Measurements from ENCODE around the gene ATG13. TPM values are rescaled to one million over a fixed set of nuclear protein-coding genes. Genes with fewer than 3 reads are reported as not detected.

ATG13 gene
- total RNA-seq, 1 donor from 2014 or later, result 42.1 TPM

DNA sequence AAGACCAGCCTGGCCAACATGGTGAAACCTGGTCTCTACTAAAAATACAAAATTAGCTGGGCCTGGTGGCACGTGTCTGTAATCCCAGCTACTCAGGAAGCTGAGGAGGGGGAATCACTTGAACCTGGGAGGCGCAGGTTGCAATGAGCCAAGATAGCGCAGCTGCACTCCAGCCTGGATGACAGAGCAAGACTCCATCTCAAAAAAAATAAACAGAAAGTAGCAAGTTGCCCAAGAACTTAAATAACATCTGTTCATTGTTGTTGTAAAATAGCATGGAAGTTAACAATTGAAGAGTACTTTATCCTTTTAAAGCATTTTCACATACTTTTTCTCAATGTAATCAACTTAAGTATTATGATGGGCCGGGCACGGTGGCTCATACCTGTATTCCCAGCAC, 29.2 kb upstream of the ATG13 start:
- TF ChIP-seq, protein P1, sequence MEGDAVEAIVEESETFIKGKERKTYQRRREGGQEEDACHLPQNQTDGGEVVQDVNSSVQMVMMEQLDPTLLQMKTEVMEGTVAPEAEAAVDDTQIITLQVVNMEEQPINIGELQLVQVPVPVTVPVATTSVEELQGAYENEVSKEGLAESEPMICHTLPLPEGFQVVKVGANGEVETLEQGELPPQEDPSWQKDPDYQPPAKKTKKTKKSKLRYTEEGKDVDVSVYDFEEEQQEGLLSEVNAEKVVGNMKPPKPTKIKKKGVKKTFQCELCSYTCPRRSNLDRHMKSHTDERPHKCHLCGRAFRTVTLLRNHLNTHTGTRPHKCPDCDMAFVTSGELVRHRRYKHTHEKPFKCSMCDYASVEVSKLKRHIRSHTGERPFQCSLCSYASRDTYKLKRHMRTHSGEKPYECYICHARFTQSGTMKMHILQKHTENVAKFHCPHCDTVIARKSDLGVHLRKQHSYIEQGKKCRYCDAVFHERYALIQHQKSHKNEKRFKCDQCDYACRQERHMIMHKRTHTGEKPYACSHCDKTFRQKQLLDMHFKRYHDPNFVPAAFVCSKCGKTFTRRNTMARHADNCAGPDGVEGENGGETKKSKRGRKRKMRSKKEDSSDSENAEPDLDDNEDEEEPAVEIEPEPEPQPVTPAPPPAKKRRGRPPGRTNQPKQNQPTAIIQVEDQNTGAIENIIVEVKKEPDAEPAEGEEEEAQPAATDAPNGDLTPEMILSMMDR (IDR thresholded peaks at IDR 0.05; ENCODE audit: borderline replicate concordance), result no peak
- Histone ChIP-seq H3K36me3 (no peaks in the 10 kb centered on the region), H3K27ac (replicated peaks) (no peak overlapping the region), H3K27me3 (ENCODE audit: low read depth) (no peaks in the 10 kb centered on the region), H3K9me3 (replicated peaks) (no peaks in the 10 kb centered on the region), H3K4me3 (no peak overlapping the region), H3K4me1 (peaks cover 53% of the 10 kb centered on the region)
- intact Hi-C loops (cut with micrococcal nuclease), result no loop called here
- no peak for DNase-seq

DNA sequence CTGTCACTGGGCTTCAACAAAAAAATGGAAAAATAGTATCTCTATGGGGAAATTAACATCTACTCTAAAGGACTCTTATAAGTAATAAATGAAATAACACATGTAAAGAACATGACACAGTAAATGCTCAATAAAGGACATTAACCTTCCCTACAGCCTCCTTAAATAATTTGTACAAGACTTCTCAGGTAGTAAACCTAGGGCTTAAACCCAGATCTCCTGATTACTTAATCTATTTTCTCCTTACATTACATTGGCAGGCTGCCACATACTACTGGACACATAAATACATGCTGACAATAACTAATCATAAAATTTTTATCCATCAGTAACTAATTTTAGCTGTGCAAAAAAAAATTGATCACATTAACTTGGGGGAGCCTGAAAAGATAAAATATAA, 28.4 kb upstream of the ATG13 start:
- Histone ChIP-seq H3K9me3 (replicated peaks) (no peaks in the 10 kb centered on the region), H3K27ac (replicated peaks) (no peak overlapping the region), H3K27me3 (ENCODE audit: low read depth) (no peaks in the 10 kb centered on the region), H3K4me1 (peaks cover 60% of the 10 kb centered on the region), H3K36me3 (no peaks in the 10 kb centered on the region), H3K4me3 (no peak overlapping the region)
- TF ChIP-seq, protein P1 (IDR thresholded peaks at IDR 0.05; ENCODE audit: borderline replicate concordance), result no peak
- intact Hi-C loops (cut with micrococcal nuclease), result no loop called here
- no peak for DNase-seq

GRCh38 chr11:46590740-46591605, 26.4 kb upstream of the ATG13 start:
- TF ChIP-seq, protein P1 (IDR thresholded peaks at IDR 0.05; ENCODE audit: borderline replicate concordance), result no peak
- peak overlapping the region; percentile 34 for H3K27ac ChIP-seq (replicated peaks)

DNA sequence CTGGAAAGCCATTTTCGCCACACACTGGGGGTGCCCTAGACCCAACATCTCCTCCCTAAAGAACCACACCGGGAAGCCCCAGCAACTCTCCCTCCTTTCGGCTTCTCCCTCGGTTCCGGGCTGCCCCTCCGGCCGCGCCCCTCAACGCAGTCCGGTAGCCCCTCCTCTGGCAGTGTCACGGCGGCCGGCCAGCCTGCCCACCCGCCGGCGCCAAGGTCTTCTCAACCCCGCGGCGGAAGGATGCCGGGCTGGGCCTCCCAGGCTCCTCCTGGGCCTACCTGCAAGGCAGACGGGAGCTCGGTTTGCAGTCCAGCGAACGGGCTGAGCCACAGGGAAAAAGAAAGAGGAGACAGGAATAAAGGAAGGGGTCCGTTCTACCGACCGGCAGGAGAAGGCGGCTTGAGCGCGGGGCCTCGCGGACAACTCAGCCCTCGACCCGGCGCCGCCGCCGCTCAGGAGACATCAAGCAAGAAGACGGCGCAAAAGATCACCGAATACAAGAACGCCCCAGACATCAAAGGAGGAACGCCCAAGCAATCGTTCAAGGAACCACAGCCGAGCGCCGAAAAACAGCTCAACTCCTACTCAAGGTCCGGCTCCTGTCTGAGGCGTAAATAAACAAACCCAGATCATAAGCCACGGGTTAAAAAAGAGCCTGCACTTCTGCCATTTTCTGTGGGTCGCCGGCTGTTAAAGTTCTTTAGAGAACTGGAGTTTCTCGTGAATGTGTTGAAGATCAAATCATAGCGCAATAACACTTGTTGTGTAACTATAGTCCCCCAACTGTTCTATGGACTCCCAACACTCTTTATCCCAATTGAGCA, 23.6 kb upstream of the ATG13 start, which contains the start of gene AMBRA1:
Gene AMBRA1, minus strand, starts transcription at position 474 of the 824 bp plus-strand sequence. CDS start 45,643 bp downstream, outside the sequence.
- TF ChIP-seq, protein P1 (IDR thresholded peaks at IDR 0.05; ENCODE audit: borderline replicate concordance), result no peak
- Histone ChIP-seq H3K36me3 (no peaks in the 10 kb centered on the region), H3K27ac (replicated peaks) (peak within 1 kb of the TSS; percentile 87), H3K9me3 (replicated peaks) (no peaks in the 10 kb centered on the region), H3K27me3 (ENCODE audit: low read depth) (no peaks in the 10 kb centered on the region), H3K4me3 (peak within 1 kb of the TSS; percentile 94), H3K4me1 (peaks cover 58% of the 10 kb centered on the region)
- intact Hi-C loops (cut with micrococcal nuclease), result no loop called here
- DNase-seq, result peak; percentile 85

More at GRCh38 chr11:46590740-46591605, 26.4 kb upstream of the ATG13 start:
- no peaks in the 10 kb centered on the region for H3K36me3 ChIP-seq
- DNase-seq, result no peak
- no peaks in the 10 kb centered on the region for H3K27me3 ChIP-seq (ENCODE audit: low read depth)
- peak overlapping the region; percentile 31 for H3K4me3 ChIP-seq
- intact Hi-C loops (cut with micrococcal nuclease), result no loop called here
- no peaks in the 10 kb centered on the region for H3K9me3 ChIP-seq (replicated peaks)
- peaks cover 64% of the 10 kb centered on the region for H3K4me1 ChIP-seq

GRCh38 chr11:46594374-46594700, 23.0 kb upstream of the ATG13 start:
- intact Hi-C loops (cut with micrococcal nuclease), result no loop called here
- Histone ChIP-seq H3K27me3 (ENCODE audit: low read depth) (no peaks in the 10 kb centered on the region), H3K4me3 (peak overlapping the region; percentile 94), H3K36me3 (no peaks in the 10 kb centered on the region), H3K27ac (replicated peaks) (peak overlapping the region; percentile 87), H3K4me1 (peaks cover 53% of the 10 kb centered on the region), H3K9me3 (replicated peaks) (no peaks in the 10 kb centered on the region)
- TF ChIP-seq, protein P1 (IDR thresholded peaks at IDR 0.05; ENCODE audit: borderline replicate concordance), result no peak
- DNase-seq, result no peak
